ENCODE measurements around the gene HOMER1. TPM values are rescaled to one million over a fixed set of nuclear protein-coding genes. Genes with fewer than 3 reads are reported as not detected.
A peak's percentile ranks its signal among the peaks of the same experiment; 100 is the strongest.

HOMER1 gene
- total RNA-seq, 2 donors from 2014 or later = 1.6 to 11.9 TPM

DNA sequence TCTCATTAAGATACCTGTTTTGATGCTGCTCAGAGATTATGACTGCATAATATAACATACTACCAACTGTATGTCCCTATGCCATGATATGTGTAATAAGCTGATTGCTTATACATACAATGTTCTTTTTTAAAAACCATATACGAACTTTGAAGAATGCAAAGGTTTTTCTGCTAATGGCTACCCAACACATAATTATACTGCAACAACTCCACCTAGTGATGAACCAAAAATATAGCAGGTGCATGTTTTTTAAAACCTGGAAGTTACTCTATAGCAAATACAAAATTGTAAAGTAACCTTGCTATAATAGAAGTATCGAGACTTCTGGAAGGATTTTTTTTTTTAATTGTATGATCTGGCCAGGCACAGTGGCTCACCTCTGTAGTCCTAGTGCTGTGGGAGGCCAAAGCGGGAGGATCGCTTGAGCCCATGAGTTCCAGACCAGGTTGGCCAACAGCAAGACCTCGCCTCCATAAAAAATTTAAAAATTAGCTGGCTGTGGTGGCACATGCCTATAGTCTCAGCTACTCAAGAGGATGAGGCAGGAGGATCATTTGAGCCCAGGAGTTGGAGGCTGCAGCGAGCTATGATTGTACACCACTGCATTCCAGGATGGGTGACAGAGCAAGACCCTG, 49.1 kb downstream of the HOMER1 start:
- Histone ChIP-seq H3K27me3 (no peaks in the 10 kb centered on the region), H3K36me3 (replicated peaks in 1 of 2; ENCODE audit: insufficient read depth in 1 of 2, low read depth in 2 of 2) (no peaks in the 10 kb centered on the region), H3K9me3 (no peaks in the 10 kb centered on the region), H3K4me3 (no peak overlapping the region), H3K27ac (no peak overlapping the region), H3K4me1 (no peaks in the 10 kb centered on the region)
- no peak for TF ChIP-seq POLR2A (IDR thresholded peaks at IDR 0.05)
- TF ChIP-seq, protein P1, sequence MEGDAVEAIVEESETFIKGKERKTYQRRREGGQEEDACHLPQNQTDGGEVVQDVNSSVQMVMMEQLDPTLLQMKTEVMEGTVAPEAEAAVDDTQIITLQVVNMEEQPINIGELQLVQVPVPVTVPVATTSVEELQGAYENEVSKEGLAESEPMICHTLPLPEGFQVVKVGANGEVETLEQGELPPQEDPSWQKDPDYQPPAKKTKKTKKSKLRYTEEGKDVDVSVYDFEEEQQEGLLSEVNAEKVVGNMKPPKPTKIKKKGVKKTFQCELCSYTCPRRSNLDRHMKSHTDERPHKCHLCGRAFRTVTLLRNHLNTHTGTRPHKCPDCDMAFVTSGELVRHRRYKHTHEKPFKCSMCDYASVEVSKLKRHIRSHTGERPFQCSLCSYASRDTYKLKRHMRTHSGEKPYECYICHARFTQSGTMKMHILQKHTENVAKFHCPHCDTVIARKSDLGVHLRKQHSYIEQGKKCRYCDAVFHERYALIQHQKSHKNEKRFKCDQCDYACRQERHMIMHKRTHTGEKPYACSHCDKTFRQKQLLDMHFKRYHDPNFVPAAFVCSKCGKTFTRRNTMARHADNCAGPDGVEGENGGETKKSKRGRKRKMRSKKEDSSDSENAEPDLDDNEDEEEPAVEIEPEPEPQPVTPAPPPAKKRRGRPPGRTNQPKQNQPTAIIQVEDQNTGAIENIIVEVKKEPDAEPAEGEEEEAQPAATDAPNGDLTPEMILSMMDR (IDR thresholded peaks at IDR 0.05) = peak; percentile 19 to 72 (median 64)
- WGBS, 2 donors = 59 to 63% methylated on average over 6 of the region's 6 CpGs
- ATAC-seq (no peak), DNase-seq (no peak)
- intact Hi-C loops (cut with DNase I) = loop anchor here (5.0 to 10.0 kb wide), 2 partner anchors 330 to 438 kb away; no protein-coding TSS in a partner anchor

GRCh38 chr5:79464278-79464677, 49.7 kb downstream of the HOMER1 start:
- Histone ChIP-seq H3K4me3 (no peak overlapping the region), H3K27ac (no peak overlapping the region), H3K36me3 (replicated peaks in 1 of 2; ENCODE audit: insufficient read depth in 1 of 2, low read depth in 2 of 2) (no peaks in the 10 kb centered on the region), H3K9me3 (no peaks in the 10 kb centered on the region), H3K27me3 (no peaks in the 10 kb centered on the region), H3K4me1 (no peaks in the 10 kb centered on the region)
- intact Hi-C loops (cut with DNase I) = loop anchor here (10.0 kb wide), 1 partner anchor 329 kb away; no protein-coding TSS in a partner anchor
- no peak for DNase-seq
- TF ChIP-seq POLR2A (IDR thresholded peaks at IDR 0.05) = no peak
- TF ChIP-seq, protein P1 (IDR thresholded peaks at IDR 0.05) = no peak
- ATAC-seq = no peak
- 33 to 40% methylated on average over 3 of the region's 3 CpGs for whole genome bisulfite sequencing, 2 donors

GRCh38 chr5:79459626-79460025, 54.3 kb downstream of the HOMER1 start:
- WGBS, 2 donors = 79 to 82% methylated on average over 2 of the region's 2 CpGs
- DNase-seq = no peak
- no peak for ATAC-seq
- no peaks in the 10 kb centered on the region for H3K9me3 ChIP-seq
- no peaks in the 10 kb centered on the region for H3K36me3 ChIP-seq (replicated peaks in 1 of 2; ENCODE audit: insufficient read depth in 1 of 2, low read depth in 2 of 2)
- no peak overlapping the region for H3K4me3 ChIP-seq
- no peak for TF ChIP-seq POLR2A (IDR thresholded peaks at IDR 0.05)
- TF ChIP-seq, protein P1 (IDR thresholded peaks at IDR 0.05) = no peak
- H3K27me3 ChIP-seq = no peaks in the 10 kb centered on the region
- H3K4me1 ChIP-seq = no peaks in the 10 kb centered on the region
- intact Hi-C loops (cut with DNase I) = loop anchor here (10.0 kb wide), 1 partner anchor 325 kb away; no protein-coding TSS in a partner anchor
- H3K27ac ChIP-seq = no peak overlapping the region

DNA sequence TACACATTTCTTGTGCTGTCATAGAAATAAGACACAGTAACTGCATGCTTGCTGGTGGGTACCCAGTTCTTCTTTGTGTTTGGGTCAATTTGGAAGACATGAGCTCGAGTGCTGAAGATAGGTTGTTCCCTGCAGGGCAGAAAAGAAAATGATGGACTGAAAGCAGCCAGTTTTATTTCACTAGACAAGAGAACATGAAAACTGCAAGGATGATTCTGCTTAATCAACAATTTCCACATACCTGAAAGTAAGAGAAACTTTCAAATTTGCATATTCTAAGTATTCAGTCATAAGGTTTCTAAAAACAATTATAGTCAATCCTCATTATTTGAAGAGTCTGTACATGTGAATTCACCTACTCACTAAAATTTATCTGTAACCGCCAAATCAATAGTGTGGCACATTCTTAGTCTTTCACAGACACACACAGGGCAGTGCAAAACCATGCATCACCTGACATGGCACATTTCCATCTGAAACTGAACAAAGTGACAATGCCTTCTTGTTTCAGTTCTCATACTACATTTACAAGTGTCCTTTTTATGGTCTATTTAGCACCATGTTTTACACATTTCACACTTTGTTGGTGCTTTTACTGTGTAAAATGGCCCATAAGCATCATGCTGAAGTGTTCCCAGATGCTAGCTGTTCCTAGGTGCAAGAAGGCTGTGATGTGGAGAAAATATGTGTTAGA, 56.9 kb downstream of the HOMER1 start:
- Histone ChIP-seq H3K27me3 (no peaks in the 10 kb centered on the region), H3K27ac (no peak overlapping the region), H3K36me3 (replicated peaks in 1 of 2; ENCODE audit: insufficient read depth in 1 of 2, low read depth in 2 of 2) (no peaks in the 10 kb centered on the region), H3K4me3 (no peak overlapping the region), H3K4me1 (no peaks in the 10 kb centered on the region), H3K9me3 (no peaks in the 10 kb centered on the region)
- 74 to 77% methylated on average over 2 of the region's 2 CpGs for WGBS, 2 donors
- no peak for TF ChIP-seq POLR2A (IDR thresholded peaks at IDR 0.05)
- TF ChIP-seq, protein P1 (IDR thresholded peaks at IDR 0.05) = no peak
- intact Hi-C loops (cut with DNase I) = no loop called here
- DNase-seq = no peak
- no peak for ATAC-seq
